ENCODE data around the gene UNC79.

- TF ChIP-seq MAX (IDR thresholded peaks at IDR 0.05; ENCODE audit: insufficient read depth, insufficient read length) (no peak), POLR2A (IDR thresholded peaks at IDR 0.05; ENCODE audit: low read depth, low read length) (no peak), CTCF (IDR thresholded peaks at IDR 0.05; ENCODE audit: extremely low read depth in 1 of 2, insufficient read depth in 1 of 2, low read depth in 1 of 2, low read length in 2 of 2) (no peak), EZH2 (IDR thresholded peaks at IDR 0.05; ENCODE audit: borderline replicate concordance, low read depth, low read length, severe bottlenecking) (no peak), GATA2 (IDR thresholded peaks at IDR 0.05; ENCODE audit: insufficient read depth, insufficient read length, low read depth, low read length) (no peak), FOS (IDR thresholded peaks at IDR 0.05; ENCODE audit: borderline replicate concordance, insufficient read depth, low read length) (no peak)
Measured at GRCh38 chr14:93520053-93520607, 89.4 kb downstream of the UNC79 start.

Data from endothelial cell of umbilical vein (primary cell).